ENCODE measurements around the gene RAB17. TPM values are rescaled to one million over a fixed set of nuclear protein-coding genes. Genes with fewer than 3 reads are reported as not detected.

Gene RAB17
- total and polyA plus RNA-seq, 2 of the 8 experiments (the other 6 are each of a cell fraction or from before 2014, with no cell fraction given): 42.6 to 83.4 TPM

DNA sequence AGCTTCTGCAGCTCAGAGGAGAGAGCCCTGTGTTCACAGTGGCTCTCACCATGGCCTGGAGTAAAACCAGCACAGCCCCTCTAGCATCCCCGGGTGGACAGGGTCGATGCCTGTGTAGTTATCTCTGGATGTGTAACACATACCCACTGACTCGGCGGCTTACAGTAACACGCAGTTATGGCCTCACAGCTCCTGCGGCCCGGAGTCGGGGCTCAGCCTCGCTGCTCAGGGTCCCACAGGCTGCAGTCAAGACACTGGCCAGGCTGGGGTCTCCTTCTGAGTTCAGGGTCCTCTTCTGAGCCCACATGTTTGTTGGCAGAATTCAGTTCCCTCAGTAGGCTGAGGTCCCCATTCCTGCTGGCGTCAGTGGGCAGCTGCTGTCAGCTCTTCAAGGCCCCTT, 2.5 kb upstream of the RAB17 start (continued):
- TF ChIP-seq, protein P1, sequence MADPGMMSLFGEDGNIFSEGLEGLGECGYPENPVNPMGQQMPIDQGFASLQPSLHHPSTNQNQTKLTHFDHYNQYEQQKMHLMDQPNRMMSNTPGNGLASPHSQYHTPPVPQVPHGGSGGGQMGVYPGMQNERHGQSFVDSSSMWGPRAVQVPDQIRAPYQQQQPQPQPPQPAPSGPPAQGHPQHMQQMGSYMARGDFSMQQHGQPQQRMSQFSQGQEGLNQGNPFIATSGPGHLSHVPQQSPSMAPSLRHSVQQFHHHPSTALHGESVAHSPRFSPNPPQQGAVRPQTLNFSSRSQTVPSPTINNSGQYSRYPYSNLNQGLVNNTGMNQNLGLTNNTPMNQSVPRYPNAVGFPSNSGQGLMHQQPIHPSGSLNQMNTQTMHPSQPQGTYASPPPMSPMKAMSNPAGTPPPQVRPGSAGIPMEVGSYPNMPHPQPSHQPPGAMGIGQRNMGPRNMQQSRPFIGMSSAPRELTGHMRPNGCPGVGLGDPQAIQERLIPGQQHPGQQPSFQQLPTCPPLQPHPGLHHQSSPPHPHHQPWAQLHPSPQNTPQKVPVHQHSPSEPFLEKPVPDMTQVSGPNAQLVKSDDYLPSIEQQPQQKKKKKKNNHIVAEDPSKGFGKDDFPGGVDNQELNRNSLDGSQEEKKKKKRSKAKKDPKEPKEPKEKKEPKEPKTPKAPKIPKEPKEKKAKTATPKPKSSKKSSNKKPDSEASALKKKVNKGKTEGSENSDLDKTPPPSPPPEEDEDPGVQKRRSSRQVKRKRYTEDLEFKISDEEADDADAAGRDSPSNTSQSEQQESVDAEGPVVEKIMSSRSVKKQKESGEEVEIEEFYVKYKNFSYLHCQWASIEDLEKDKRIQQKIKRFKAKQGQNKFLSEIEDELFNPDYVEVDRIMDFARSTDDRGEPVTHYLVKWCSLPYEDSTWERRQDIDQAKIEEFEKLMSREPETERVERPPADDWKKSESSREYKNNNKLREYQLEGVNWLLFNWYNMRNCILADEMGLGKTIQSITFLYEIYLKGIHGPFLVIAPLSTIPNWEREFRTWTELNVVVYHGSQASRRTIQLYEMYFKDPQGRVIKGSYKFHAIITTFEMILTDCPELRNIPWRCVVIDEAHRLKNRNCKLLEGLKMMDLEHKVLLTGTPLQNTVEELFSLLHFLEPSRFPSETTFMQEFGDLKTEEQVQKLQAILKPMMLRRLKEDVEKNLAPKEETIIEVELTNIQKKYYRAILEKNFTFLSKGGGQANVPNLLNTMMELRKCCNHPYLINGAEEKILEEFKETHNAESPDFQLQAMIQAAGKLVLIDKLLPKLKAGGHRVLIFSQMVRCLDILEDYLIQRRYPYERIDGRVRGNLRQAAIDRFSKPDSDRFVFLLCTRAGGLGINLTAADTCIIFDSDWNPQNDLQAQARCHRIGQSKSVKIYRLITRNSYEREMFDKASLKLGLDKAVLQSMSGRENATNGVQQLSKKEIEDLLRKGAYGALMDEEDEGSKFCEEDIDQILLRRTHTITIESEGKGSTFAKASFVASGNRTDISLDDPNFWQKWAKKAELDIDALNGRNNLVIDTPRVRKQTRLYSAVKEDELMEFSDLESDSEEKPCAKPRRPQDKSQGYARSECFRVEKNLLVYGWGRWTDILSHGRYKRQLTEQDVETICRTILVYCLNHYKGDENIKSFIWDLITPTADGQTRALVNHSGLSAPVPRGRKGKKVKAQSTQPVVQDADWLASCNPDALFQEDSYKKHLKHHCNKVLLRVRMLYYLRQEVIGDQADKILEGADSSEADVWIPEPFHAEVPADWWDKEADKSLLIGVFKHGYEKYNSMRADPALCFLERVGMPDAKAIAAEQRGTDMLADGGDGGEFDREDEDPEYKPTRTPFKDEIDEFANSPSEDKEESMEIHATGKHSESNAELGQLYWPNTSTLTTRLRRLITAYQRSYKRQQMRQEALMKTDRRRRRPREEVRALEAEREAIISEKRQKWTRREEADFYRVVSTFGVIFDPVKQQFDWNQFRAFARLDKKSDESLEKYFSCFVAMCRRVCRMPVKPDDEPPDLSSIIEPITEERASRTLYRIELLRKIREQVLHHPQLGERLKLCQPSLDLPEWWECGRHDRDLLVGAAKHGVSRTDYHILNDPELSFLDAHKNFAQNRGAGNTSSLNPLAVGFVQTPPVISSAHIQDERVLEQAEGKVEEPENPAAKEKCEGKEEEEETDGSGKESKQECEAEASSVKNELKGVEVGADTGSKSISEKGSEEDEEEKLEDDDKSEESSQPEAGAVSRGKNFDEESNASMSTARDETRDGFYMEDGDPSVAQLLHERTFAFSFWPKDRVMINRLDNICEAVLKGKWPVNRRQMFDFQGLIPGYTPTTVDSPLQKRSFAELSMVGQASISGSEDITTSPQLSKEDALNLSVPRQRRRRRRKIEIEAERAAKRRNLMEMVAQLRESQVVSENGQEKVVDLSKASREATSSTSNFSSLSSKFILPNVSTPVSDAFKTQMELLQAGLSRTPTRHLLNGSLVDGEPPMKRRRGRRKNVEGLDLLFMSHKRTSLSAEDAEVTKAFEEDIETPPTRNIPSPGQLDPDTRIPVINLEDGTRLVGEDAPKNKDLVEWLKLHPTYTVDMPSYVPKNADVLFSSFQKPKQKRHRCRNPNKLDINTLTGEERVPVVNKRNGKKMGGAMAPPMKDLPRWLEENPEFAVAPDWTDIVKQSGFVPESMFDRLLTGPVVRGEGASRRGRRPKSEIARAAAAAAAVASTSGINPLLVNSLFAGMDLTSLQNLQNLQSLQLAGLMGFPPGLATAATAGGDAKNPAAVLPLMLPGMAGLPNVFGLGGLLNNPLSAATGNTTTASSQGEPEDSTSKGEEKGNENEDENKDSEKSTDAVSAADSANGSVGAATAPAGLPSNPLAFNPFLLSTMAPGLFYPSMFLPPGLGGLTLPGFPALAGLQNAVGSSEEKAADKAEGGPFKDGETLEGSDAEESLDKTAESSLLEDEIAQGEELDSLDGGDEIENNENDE (IDR thresholded peaks at IDR 0.05; ENCODE audit: insufficient replicate concordance, low read length): no peak

All from H1 (cell line).